Measurements from ENCODE around the gene MGA. TPM values are rescaled to one million over a fixed set of nuclear protein-coding genes. Genes with fewer than 3 reads are reported as not detected.
A peak's percentile ranks its signal among the peaks of the same experiment; 100 is the strongest.

MGA gene
- 7.5 and 10.5 TPM in 2 replicates for total RNA-seq (2014; rRNA removed; shearing (Covaris generic))

DNA sequence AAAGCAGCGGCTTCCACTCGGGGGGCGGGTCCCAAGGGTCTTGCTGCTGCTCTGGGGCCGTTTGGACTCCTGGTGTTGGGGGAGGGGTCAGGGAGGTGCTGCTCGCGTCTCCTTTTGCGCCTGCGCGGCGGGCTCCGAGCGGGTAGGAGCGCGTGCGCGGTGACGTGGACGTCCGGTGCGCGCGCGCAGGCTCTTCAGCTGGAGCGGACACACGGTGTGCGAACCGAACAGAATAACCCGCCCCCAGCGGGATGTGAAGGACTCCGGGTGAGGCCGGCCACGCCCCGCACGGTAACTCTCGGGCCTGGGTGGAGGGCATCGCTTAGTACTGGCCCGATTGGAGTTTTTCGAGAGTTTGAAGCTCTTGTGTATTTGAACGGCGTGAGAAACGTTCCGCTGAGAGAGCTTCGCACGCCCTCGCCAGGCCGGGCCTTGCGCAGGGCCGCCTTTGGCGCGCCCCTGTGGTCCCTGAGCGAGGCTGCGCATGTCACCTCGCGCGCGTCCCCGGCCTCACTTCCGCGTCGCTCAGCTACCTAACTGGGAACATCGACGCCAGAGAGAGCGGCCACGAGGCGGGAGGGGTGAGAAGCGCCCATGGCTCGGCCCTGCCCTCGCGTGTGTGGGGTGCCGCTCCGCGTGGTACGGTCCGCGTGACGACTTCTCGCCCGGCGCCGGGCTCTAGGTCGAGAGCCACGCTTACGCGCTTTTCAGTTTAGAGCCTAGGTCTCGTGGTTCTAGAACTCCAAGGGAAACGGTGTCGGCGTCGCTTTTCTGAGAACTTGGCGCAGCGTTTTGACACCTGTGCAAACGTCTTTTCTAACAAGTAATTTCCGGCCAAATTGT is at the start of gene MGA:
Gene MGA (plus strand): TSS at position 171 of the 843 bp plus-strand sequence.
- DNase-seq (ENCODE audit: low spot score): peak; percentile 70

DNA sequence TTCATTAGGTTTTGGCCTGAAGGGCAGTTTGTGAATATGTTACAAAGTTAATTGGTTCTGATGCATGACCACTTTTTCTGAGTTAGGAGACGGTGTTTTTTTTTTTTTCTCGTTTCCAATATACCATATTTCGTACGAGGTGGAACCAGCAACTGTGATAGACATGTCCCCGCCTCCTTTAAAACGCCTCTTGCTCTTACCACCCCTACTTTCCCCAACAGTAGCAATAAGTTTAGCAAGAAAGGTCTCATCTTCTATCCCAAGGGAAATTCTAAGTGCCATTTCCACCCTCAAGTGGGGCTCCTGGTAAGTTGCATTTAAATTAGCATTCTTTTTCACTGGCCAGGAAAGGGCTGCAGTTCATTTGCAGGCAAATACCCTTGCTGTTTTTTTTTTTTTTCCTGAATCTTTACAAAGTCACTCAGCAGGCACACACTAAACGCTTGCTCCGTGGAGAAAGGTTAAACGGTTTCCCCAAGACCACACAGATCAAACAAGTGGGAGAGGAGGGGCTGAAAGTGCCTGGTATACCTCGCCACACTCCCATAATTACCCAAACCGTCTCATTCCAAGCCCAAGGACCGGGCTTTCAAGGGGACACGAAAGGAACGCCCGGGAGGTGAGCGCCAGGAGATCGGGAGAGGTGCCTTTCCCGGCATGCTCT is 39.5 kb upstream of the MGA start:
- peak; percentile 16 for DNase-seq (ENCODE audit: low spot score)

DNA sequence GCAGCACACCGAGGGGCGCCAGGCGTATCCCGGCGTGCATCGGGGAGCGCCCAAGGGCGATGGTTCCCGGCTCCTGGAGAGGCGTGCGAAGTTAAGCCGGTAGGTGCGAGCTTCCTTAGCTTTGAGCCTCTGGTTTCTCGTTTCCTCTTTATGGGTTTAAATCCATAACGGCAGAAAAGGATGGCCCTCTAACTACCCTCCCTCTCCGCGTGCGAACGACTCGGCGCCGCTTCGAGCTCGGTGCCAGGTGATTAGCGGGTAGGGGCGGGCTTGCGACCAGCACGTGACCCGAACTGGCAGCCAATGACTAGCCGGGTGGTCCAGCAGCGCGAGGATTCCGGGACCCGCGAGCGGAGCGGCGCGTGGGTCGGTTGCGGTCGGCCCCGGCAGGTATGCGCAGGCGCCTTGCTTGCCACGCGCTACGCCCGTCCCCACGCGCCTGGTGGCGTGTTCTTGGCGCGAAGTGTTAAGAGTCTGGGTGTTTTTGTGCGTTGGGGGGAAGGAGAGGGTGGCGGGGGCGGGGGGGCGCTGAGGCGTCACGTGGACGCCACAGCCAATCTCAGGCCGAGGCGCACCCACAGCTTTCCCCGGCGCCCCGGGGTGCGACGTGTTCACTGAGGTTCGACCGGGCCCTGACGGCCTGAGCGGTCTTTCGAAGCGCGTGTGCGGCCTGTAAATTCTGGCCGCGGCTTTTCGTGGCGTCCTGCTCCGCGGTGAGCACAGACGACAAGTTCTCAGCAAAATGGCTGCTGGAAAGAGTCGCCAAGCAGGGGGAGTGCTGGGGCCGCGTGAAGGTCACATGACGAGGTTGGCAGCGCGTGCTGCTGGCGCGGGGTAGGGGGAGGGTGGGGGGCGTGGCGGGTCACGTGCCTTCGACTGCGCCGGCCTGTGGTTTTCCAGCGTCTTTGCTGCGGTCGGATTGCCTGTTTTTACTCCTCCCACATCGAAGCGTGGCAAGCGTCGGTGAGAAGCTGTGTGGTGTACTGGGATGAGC is 38.7 kb upstream of the MGA start:
- DNase-seq (ENCODE audit: low spot score): no peak

DNA sequence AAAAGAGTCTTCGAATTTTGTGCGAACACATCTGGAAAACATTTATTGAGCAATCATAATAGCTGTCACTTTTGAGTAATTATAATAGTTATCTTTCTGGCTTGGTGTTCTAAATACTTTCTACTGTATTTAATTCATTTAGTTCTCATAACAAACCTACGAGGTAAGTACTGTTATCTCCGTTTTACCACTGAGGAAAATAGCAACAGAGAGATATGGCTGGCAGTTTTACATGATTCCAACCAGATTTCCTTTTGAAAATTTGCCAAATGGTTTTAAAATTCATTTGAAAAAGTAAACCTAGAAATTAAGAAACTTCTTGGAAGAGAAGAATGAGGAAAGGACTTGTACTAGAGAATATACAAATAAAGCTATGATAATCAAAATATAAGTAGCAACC is 37.3 kb upstream of the MGA start:
- no peak for DNase-seq (ENCODE audit: low spot score)

DNA sequence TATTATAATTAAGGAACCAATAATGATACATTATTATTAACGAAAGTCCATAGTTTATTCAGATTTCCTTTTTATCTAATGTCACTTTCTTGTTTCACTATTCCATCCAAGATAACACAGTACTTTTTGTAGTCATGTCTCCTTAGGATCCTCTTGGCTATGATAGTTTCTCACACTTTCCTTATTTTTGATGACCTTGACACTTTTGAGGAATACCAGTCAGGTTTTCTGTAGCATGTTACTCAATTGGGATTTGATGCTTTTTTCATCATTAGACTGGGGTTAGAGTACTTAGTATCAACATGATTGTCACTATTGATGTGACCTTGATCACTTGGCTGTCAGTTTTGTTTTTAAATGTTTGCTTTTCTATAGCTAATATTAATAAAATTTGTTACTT is 33.0 kb upstream of the MGA start:
- DNase-seq (ENCODE audit: low spot score): no peak

DNA sequence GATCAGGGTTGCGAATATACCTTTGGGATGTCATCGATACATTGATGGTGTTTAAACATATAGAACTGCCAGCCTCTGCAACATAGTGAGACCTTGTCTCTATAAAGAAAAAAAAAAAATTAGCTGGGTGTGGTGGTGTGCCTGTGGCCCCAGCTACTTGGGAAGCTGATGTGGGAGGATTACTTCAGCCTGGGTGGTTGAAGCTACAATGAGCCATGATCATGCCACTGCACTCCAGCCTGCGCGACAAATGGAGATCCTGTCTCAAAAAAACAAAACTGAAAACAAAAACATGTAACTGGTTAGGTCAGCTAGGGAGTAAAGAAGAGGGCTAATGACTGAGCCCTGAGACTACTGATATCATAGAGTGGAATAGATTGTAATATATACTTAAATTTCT is 30.7 kb upstream of the MGA start:
- no peak for DNase-seq (ENCODE audit: low spot score)

DNA sequence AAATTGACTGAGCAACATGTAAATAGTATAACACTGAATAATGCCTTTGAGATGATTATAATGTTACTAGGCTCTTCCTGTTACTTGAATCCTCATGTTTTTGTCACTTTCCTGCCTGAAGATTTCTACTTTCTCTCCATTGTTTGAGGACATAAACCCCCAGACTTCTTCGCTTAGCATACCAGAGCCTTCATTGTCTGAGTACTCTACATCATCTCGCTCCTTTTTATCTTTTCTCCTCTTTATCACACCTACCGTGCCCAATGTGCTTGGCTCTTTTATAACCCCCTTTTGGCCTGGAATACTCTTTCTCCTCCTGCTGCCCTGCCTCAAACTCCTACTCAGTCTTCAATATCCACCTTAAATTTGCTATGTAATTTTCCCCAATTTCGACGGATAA is 30.3 kb upstream of the MGA start:
- DNase-seq (ENCODE audit: low spot score): no peak

DNA sequence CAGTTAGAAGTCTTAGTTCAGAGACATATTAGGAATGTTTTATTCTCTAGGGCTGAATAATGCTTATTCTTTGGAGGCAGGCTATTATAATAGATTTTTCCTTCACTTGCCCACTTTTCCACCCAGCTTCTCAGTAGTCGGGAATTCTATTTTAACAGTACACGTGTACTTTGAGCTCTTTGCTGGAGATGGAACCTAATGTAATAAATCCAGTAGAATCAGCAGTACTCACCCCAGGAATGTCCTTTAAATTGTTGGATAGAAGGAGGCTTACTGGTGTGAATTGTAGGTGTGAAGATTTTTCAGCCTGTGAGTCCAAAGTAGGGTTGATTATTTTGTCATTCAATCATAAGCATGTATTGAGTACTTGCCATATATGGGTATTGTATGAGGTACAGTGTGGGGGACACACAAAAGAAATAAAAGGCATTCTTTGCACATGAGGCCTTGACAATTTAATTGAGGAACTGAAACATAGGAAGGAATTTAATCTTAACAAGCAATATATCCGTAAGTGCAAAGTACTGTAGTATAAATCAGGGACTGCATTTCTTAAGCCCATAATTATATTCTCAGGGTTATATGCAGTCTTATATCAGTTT is 29.5 kb upstream of the MGA start:
- DNase-seq (ENCODE audit: low spot score): no peak

DNA sequence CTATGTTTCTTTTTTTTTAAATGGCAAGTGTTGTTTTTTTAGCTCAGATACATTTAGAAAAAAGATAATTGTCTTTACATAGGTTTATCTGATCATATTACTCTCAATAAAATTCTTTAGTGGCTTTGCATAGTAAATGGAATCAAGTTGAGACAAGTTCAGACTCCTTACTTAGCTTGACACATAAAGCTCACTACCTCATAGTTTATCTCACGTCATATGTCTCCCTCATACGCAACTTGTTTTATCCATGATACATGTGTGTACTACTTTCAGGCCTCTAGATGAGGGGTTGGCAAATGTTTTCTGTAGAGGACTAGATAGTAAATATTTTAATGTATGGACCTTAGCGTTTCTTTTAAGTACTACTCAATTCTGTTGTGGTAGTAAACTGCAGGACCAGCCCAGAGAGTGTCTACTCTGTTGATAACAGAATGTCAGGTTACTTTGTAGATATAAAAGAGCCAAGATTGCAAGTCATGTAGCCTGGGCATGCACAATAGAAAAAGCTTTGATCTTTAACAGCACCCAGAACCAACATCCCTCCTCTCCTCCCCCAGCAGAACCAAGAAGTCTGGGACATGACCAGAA is 28.2 kb upstream of the MGA start:
- DNase-seq (ENCODE audit: low spot score): no peak

DNA sequence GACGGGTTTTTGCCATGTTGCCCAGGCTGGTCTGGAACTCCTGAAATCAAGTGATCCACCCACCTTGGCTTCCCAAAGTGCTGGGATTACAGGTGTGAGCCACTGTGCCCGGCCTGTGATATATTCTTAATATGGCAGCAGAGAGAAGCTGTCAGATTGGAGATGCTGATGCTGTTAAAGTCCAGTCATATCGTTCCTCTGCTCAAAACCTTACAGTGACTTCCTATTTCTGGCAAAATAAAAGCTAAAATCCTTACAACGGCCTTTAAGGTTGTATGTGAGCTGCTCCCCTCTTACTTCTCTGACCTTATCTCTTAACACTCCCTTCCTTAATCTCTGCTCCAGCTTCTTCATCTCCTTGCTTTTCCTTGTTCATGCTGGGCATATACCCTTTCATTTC is 26.6 kb upstream of the MGA start:
- no peak for DNase-seq (ENCODE audit: low spot score)

DNA sequence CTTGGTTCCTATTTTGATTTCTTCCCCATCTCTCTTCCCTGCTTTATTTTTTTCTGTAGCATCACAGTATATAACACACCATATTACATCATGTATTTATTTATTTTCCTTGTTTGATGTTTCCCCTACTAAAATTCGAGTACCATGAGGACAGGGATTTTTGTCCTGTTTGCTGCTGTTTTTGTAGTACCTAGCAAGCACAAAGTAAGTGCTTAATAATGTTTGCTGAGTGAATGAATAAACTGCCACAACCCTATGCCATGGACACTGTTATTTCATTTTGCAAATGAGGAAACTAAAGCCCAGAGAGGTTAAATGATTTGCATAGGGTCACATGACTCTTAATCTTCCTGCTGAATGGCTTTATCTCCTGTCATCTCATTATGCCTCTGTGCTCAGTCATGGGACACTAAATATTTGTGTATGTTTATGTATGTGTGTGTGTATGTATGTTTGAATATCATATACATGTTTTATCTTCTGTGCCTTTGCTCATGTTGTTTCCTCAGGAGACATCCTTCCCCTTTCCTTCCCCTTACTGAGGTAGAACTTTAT is 26.1 kb upstream of the MGA start:
- DNase-seq (ENCODE audit: low spot score): no peak

DNA sequence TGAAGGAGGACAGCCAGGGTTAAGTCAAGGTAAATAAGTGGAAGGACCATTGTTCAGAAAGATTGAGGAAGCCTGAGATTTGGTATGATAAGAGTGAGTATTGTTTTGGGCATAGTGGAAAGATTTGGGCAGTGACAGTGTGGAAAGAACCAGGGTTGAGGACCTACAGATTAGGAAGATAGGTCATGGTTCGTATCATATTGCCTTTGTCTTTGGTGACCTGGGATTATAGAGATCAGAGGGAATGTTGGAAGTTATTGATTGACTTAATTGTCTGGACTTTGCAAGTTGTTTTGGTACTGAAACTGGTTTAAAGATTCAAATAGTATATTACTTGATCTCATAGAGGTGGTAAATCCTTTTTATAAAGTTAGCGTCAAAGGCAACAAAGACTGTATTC is 23.1 kb upstream of the MGA start:
- DNase-seq (ENCODE audit: low spot score): no peak

DNA sequence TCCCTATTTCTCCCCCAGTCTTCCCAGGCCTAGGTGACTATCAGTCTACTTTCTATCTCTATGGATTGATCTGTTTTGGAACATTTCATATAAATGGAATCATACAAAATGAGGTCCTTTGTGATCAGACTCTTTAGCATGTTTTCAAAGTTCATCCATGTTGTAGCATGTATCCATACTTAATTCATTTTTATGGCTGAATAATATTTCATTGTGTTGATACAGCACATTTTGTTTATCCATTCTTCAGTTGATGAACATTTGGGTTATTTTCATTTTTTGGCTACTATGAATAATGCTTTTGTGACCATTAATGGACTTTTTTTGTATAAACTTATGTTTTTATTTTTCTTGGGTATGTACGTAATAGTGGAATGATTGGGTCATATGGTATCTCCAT is 19.2 kb upstream of the MGA start:
- no peak for DNase-seq (ENCODE audit: low spot score)

DNA sequence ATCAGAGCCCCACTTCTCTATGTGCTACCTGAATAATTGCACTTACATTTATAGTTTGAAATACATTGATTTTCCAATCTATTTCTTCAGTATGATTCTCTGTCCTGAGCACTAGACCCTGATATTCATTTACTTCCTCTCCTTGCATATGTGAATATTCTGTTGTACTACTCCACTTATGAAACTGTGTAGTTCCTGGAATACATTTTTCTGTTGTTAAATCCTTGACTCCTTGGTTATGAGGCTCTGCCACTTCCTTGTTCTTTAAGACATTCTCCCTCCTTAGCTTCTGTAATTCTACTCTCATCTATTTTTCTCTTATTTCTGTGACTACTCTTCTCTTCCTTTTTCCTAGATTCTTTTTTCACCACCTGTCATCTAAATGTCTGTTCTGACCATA is 12.9 kb upstream of the MGA start:
- DNase-seq (ENCODE audit: low spot score): no peak

DNA sequence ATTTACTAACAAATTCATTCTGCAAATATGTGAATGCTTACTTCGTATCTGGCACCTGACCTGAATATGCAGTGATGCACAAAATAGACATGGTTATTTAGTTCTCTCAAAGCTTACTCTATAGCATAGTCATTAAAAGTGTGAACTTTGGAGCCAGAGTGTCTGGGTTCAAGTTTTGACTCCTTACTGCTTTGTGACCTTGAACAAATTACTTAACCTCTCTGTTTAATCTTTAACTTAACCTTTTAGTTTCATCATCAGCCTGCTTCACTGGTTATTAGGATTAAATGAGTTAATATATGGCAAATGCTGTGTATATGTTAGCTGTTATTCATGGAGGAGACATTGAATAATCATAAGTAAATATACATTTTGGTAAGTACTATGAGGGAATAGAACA is 12.1 kb upstream of the MGA start:
- DNase-seq (ENCODE audit: low spot score): no peak

DNA sequence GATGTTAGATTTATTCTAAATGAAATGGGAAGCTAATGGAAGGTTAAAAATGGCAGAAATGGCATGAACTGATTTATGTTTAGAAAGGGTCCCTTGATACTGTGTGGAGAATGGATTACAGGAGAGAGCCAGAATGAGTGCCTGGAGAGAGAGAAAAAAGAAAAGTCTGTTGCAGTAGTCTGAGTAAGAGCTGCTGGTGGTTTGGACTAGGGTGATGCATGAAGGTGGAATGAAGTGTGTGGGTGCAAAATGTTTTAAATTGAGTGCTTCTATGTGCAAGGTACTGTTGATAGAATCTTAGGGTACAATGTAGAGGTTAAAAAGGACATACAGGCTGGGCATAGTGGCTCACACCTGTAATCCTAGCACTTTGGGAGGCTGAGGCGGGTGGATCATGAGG is 11.4 kb upstream of the MGA start:
- DNase-seq (ENCODE audit: low spot score): no peak

DNA sequence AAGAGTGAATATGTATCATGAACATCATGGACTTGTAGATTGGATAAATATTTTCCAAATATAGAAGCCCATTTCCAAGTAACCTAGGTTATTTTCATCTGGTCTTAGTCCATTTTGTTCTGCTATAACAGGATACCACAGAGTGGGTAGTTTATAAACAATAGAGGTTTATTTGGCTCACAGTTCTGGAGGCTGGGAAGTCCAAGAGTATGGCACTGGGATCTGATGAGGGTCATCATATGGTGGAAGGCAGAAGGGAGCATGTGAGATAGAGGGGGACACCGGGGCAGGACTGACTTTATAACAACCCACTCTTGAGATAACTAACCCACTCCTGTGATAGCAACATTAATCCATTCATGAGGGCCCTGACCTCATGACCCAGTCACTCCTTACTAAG is 9.4 kb upstream of the MGA start:
- DNase-seq (ENCODE audit: low spot score): no peak

DNA sequence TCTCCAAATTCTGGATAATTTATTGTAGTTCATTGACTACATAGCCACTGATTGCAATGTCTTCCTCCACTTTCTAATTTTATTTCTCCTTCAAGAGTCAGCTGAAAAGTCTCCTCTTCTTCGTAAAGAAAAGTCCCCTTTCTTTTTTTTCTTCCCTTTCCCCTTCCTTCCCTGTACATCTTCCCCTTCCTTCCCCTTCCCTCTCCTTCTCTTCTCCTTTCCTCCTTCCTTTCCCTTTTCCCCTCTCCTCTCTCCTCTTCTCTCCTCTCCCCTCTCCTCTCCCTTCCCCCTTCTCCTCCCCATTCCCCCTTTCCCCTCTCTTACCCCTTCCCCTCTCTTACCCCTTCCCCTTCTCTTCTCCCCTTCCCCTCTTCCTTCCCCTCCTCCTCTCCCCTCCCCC is 8.8 kb upstream of the MGA start:
- no peak for DNase-seq (ENCODE audit: low spot score)

DNA sequence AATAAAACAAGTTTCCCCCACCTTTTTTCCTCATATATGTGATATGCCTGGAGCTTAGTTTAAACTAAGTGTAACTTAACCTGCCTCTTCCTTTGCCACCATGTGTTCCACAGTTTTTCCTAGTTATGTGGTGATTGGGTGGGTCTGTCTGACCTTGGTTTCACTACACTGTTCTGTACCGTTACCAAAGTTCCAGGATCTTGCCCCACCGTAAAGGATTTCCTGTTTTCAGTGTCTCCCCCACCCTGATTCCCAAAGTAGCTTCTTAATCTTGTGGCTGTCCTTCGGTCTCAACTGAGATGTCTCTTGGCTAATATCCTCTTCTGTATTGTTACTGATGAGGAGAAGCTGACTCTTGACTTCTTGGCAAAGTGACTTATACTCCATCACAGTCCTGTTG is 6.4 kb upstream of the MGA start:
- no peak for DNase-seq (ENCODE audit: low spot score)

DNA sequence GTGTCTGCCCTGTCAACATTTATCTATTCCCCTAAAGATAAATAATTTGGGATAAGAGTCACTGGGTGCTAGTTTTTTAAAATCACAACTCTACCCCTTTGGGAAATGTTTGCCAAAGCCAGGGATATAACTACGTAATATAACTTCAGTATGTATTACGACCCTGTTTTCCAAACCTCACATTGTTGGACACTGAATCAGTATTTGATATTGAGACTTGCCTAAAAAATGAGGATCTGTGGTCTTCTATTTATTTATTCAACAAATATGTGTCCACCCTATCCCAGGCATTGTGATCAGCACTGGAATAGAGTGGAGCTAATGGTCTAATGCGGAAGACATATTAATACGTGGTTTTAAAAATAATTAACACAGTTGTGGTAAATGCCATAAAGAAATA is 4.5 kb upstream of the MGA start:
- DNase-seq (ENCODE audit: low spot score): no peak

DNA sequence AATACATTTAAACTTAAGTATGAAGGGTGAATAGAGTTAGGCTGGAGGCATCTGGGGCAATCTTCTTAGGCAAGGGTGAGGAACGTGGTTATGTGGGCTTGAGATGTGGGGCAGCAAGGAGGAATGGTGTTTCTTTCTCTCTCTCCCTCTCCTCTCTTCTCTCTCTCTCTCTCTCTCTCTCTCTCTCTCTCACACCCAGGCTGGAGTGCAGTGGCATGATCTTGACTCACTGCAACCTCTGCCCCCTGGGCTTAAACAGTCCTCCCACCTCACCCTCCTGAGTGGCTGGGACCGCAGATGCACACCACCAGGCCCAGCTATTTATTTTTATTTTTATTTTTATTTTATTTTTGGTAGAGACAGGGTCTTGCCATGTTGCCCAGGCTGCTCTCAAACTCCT is 4.0 kb upstream of the MGA start:
- DNase-seq (ENCODE audit: low spot score): no peak
